Left lobe of liver (tissue), 2 donors: ENCODE data around the gene LRP8. TPM values are rescaled to one million over a fixed set of nuclear protein-coding genes. Genes with fewer than 3 reads are reported as not detected.

ENCODE experiments used
- ATAC-seq: fragments of 200-7000 bp; cut with Tn5 transposase; one replicate; pipeline ENCODE4 v1.9.1; 2020; ENCODE audit warnings: mild to moderate bottlenecking, moderate library complexity
- DNase-seq: peaks from one replicate; pipeline ENCODE4 v3.0.0-alpha.2; 2020; ENCODE audit warnings: low spot score
- total RNA-seq: library from RNA; stranded (reverse); gene quantifications from one replicate; pipeline ENCODE4 v1.2.1, GENCODE V29; 2021
- donor health status: DM: no; HTN: no; CAD: no; lungs with moderate emphysema.
- donor health status: DM: no; HTN: yes; CAD: no.

Gene LRP8
- total RNA-seq, 1 donor from 2014 or later, result 0.33 TPM

GRCh38 chr1:53324728-53325297 lies 3.1 kb downstream of the LRP8 start:
- DNase-seq (no peak), ATAC-seq (no peak)

GRCh38 chr1:53324321-53324720 lies 3.5 kb downstream of the LRP8 start:
- DNase-seq, result no peak

GRCh38 chr1:53323316-53323715 lies 4.6 kb downstream of the LRP8 start:
- DNase-seq, result no peak
- ATAC-seq, result no peak

More at GRCh38 chr1:53324321-53324720, 3.5 kb downstream of the LRP8 start:
- ATAC-seq, result no peak

- ATAC-seq (no peak), DNase-seq (no peak)
Observed at GRCh38 chr1:53321776-53322602, 5.9 kb downstream of the LRP8 start.

DNA sequence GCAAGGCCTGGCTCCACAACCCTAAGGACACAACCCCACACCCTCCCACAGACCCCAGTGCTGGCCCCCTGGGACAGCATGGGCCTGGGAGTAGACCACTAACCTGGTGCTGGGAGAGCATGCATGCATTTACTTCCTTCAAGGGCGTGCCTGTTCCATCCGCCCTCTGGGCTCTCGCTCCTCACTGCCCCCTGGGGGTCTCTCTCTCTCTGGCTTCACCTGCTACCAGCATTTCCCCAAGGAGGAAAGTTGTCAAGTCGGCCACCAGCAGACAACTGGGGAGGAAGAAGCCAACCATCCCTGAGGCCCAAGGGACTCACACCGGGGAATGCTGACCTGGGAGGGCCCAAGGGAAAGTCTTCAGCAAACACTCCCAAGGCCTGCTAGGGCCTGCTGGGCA lies 6.5 kb downstream of the LRP8 start:
- DNase-seq, result no peak
- ATAC-seq, result no peak

- DNase-seq (no peak), ATAC-seq (no peak)
Observed at GRCh38 chr1:53320646-53321045, 7.2 kb downstream of the LRP8 start.

DNA sequence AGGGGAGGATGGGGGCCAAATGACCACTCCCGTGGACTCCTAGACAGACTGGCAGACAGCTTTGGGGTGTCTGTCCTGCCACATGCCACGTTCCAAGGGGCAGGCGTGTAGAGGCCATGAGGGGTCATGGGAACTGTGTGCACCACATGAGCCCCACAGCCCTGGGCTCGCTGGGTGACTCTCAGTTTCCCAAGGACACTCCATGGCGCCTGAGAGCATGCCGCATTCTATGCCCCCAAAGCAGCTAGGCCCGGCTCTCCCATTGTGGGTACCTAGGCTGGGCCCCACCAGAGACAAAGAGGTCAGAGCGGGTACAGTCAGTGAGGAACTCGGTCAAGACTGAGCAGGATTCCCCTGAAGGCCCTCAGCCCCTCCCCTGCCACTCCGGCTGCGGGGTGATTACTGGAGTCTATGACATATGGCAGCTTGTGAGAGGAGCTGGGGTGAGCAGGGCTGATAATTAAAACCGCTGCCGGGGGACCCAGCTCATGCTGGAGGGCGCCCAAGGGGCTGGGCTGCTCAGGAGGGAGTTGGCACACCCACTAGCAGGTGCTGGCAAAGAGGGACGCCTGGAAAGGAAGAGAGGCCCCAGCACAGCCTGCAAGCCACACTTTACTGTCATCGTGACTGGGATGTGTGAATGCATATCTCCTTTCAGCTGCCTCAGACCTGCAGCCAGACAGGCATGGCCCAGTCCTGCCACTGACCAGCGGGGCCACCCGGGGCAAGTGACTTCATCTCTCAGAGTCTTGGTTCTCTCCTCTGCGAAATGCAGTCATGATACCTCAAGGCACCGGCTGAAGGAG lies 8.4 kb downstream of the LRP8 start:
- ATAC-seq (no peak), DNase-seq (no peak)

DNA sequence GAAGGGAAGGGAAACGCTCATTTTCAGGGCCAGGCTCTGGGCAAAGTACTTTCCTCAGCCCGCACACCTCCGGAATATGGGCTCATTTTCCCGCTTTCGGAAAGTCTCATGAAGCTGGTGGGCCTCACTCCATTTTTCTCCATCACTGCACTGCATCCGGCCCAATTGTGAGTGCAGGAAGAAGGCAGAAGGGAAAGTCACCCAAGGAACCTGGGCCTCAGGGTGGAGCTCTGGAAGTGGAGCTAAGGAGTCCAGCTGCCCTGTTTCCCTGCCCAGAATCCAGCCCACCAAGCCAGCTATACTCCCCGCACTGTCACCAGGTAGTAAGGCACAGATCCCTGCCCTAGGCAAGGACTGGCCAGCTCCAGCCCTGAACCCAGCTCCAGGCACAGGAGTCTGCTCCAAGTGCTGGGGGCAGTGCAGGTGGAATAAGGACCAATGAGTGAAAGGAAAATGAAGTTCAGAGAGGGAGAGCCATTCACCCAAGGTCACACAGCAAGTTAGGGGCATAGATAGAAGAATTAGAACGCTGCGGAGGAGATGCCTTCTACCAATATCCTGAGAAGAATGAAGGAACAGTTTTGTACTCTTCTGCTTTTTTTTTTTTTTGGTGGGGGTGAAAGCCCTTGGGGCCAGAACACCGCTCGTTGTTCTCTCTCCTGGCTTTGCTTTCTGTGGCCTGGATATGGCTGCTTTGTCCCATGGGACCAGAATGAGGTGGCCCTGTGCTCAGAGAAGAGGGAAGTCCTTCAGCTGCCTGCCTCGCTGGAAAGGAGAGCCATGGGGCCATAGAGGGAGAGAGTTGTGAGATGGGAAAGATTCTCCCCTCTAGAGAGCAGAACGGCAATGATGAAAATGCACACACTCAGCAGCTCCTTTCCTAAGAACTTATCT lies 10.0 kb downstream of the LRP8 start:
- no peak for ATAC-seq
- no peak for DNase-seq

GRCh38 chr1:53316766-53317581 lies 10.9 kb downstream of the LRP8 start:
- DNase-seq, result no peak
- ATAC-seq, result no peak

DNA sequence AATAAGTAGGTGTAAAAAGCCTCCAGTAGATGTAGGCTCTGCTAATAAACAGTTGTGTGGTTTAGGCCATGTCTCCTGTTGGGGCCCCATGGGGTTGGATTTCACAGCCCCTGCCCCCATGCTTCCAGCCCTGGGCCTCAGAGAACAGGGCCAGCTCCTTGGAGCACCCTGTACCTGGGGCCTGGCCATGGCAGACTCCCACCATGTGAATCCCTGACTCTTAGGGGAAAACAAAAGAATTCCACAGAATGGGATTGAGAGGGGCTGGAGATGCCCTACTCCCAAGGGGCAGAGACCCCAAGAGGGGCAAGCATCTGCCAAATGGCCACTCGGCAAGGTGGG lies 11.5 kb downstream of the LRP8 start:
- DNase-seq (no peak), ATAC-seq (no peak)

DNA sequence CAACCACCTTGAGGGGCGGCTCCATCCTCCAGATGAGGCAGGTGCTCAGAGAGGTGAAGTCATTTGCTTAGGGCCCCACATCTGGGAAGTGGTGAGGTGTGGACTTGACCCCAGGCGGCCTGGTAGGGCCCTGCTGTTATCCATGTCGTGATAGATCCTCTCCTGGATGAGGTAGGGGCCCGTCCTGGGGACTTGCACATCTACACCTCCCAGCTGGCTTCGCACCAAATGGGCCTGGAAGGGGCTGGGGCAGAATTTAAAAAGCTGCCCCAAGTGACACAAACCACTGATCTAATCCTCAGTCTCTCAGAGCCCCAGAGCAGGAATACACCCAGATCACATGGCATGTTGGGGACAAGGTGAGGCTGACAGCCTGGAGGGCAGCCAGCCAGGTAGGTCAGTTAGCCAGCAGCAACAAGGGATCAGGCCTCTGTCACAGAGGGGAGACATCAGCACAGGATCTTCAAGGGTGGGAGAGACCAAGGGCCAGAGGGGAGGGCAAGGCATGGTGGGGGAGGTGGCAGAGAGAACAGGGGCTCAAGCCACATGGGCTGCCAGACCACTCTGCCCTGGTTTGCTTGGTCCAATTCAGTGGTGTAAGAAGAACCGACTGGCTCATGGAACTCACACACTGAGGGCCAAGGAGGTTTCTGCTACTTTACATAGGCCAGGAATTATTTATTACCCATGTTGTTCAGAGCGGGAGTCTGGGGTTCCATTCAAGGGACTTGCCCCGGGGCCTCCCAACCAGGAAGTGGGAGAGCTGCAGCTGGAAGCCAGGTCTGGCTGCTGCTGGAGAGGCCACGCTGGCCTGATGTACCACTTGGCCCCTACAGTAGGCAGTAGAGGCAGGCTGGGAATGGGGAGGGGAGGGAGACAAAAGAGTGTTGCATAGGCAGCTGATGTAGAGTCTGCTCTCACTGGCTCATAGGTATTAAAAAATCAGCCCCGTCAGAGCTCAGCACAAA lies 12.1 kb downstream of the LRP8 start:
- DNase-seq (no peak), ATAC-seq (no peak)

- DNase-seq, result no peak
- no peak for ATAC-seq
Observed at GRCh38 chr1:53315046-53315445, 12.8 kb downstream of the LRP8 start.

- ATAC-seq, result no peak
- no peak for DNase-seq
Observed at GRCh38 chr1:53314606-53315005, 13.3 kb downstream of the LRP8 start.

GRCh38 chr1:53314096-53314495 lies 13.8 kb downstream of the LRP8 start:
- ATAC-seq (no peak), DNase-seq (no peak)

GRCh38 chr1:53313556-53313955 lies 14.3 kb downstream of the LRP8 start:
- DNase-seq (no peak), ATAC-seq (no peak)

DNA sequence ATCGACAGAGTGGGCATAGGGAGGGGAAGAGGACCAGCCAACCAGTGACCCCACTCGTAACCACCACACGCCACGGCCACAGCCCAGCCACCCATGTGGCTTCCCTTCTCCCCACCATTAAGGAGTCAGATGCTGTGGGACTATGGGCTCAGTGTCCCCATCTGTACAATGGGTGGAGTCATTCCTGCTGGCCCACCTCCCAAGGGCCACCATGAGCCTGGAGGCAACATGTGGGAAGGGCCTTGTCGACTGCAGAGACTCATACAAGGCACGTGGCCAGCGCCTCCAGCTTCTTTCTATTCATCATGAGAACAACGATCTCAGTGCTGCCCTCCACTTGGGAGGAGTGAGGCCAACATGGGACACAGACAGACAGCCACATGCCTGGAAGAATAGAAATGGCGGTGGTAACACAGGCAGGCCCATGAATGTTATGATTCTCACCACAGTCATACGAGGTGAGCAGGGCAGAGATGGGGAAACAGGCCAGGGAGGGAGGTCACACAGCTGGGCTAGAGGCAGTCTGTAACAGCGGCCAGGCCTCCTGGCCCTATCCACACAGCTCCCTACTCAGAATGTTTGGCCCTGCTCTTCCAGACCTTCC lies 16.1 kb downstream of the LRP8 start:
- ATAC-seq, result no peak
- DNase-seq, result no peak

- no peak for DNase-seq
Observed at GRCh38 chr1:53310847-53311681, 16.8 kb downstream of the LRP8 start.

GRCh38 chr1:53309802-53310201 lies 18.1 kb downstream of the LRP8 start:
- no peak for DNase-seq
- no peak for ATAC-seq

More at GRCh38 chr1:53310847-53311681, 16.8 kb downstream of the LRP8 start:
- ATAC-seq, result no peak
